ENCODE results near the gene NAALADL2. TPM values are rescaled to one million over a fixed set of nuclear protein-coding genes. Genes with fewer than 3 reads are reported as not detected.
"Not testable (repeated sequence)": the region's sequence is repeated elsewhere in the genome, so short reads cannot be mapped to it uniquely, and the experiment has no call there.

The NAALADL2 gene
- total and polyA plus RNA-seq, 2 donors (not counting 3 experiments of a cell fraction or from before 2014, with no cell fraction given), result 1.1 to 4.0 TPM

DNA sequence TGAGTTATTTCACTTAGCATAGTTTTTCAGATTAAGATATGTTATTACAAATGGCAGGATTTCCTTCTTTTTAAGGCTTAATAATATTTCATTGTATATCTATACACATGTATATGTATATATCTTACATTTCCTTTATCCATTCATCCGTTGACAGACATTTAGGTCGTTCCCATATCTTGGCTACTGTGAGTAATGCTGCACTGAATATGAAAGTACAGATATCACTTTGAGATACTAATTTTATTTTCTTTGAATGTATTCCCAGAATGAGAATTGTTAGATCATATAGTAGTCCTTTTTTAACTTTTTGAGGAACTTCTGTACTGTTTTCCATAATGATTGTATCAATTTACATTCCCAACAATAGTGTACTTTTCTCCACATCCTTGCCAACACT lies 270.4 kb downstream of the NAALADL2 start:
- Histone ChIP-seq H2AFZ (ENCODE audit: low read depth, low read length) (no peak overlapping the region), H3K4me3 (replicated peaks in 1 of 3; ENCODE audit: insufficient read depth in 1 of 3, low read depth in 1 of 3, low read length in 3 of 3) (no peak overlapping the region), H3K36me3 (ENCODE audit: control insufficient read depth in 2 of 2, extremely low read depth in 1 of 2, insufficient read depth in 2 of 2, low read length in 2 of 2) (no peaks in the 10 kb centered on the region), H3K27ac (ENCODE audit: insufficient read depth, low read depth, low read length) (no peak overlapping the region), H3K9ac (replicated peaks; ENCODE audit: extremely low read depth, insufficient read depth, low read length) (no peak overlapping the region), H3K9me1 (replicated peaks; ENCODE audit: control insufficient read depth, extremely low read depth, insufficient read depth, low read length) (no peaks in the 10 kb centered on the region), H3K27me3 (ENCODE audit: control insufficient read depth in 2 of 2, insufficient read depth in 2 of 2, low read length in 2 of 2) (no peaks in the 10 kb centered on the region), H4K20me1 (replicated peaks; ENCODE audit: control insufficient read depth, extremely low read depth, insufficient read depth, low read length) (no peaks in the 10 kb centered on the region), H3K4me1 (ENCODE audit: control insufficient read depth, extremely low read depth, insufficient read depth, low read length) (no peaks in the 10 kb centered on the region), H3K79me2 (ENCODE audit: control insufficient read depth, insufficient read depth, low read length) (no peaks in the 10 kb centered on the region), H3K4me2 (ENCODE audit: insufficient read depth, low read length) (no peak overlapping the region), H3K9me3 (replicated peaks; ENCODE audit: control insufficient read depth, insufficient read depth, low read length) (no peaks in the 10 kb centered on the region)
- ChIA-PET CTCF (no interaction called here), POLR2A (no interaction called here)
- no peak for DNase-seq (ENCODE audit: low read depth, low spot score)
- TF ChIP-seq CTCF (IDR thresholded peaks at IDR 0.05; ENCODE audit: extremely low read depth in 1 of 2, insufficient read depth in 1 of 2, low read depth in 1 of 2, low read length in 2 of 2), result no peak
- no peak for TF ChIP-seq POLR2A (IDR thresholded peaks at IDR 0.05; ENCODE audit: low read depth, low read length)
- TF ChIP-seq JUN (IDR thresholded peaks at IDR 0.05; ENCODE audit: borderline replicate concordance, insufficient read depth, insufficient read length, low read depth), result no peak
- no peak for TF ChIP-seq POLR2AphosphoS5 (IDR thresholded peaks at IDR 0.05; ENCODE audit: insufficient read depth, low read depth, low read length)
- TF ChIP-seq MAX (IDR thresholded peaks at IDR 0.05; ENCODE audit: insufficient read depth, insufficient read length), result no peak
- TF ChIP-seq MYC (IDR thresholded peaks at IDR 0.05; ENCODE audit: low read depth, low read length), result no peak
- no peak for TF ChIP-seq FOS (IDR thresholded peaks at IDR 0.05; ENCODE audit: borderline replicate concordance, insufficient read depth, low read length)
- TF ChIP-seq GATA2 (IDR thresholded peaks at IDR 0.05; ENCODE audit: insufficient read depth, insufficient read length, low read depth, low read length), result no peak
- no peak for TF ChIP-seq EZH2 (IDR thresholded peaks at IDR 0.05; ENCODE audit: borderline replicate concordance, low read depth, low read length, severe bottlenecking)
- no TSS peak for BruUV-seq (replicated peaks)
- FAIRE-seq, result no peak
- intact Hi-C loops (cut with micrococcal nuclease), result no loop called here
- dilution Hi-C loops (cut with MboI; ENCODE audit: extremely low pct_ligation_motif_present, low sequenced_read_pairs), result no loop called here

DNA sequence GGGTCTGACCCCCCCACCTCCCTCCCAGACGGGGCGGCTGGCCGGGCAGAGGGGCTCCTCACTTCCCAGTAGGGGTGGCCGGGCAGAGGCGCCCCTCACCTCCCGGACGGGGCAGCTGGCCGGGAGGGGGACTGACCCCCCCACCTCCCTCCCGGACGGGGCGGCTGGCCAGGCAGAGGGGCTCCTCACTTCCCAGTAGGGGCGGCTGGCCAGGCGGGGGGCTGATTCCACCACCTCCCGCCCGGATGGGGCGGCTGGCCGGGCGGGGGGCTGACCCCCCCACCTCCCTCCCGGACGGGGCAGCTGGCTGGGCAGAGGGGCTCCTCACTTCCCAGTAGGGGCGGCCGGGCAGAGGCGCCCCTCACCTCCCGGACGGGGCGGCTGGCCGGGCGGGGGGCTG lies 272.7 kb downstream of the NAALADL2 start:
- DNase-seq (ENCODE audit: low read depth, low spot score); BruUV-seq (replicated peaks); dilution Hi-C loops (cut with MboI; ENCODE audit: extremely low pct_ligation_motif_present, low sequenced_read_pairs); H3K27ac ChIP-seq (ENCODE audit: insufficient read depth, low read depth, low read length); H3K9me1 ChIP-seq (replicated peaks; ENCODE audit: control insufficient read depth, extremely low read depth, insufficient read depth, low read length); POLR2A ChIA-PET; H3K27me3 ChIP-seq (ENCODE audit: control insufficient read depth in 2 of 2, insufficient read depth in 2 of 2, low read length in 2 of 2); H3K9ac ChIP-seq (replicated peaks; ENCODE audit: extremely low read depth, insufficient read depth, low read length); FAIRE-seq; H3K4me2 ChIP-seq (ENCODE audit: insufficient read depth, low read length); H3K4me1 ChIP-seq (ENCODE audit: control insufficient read depth, extremely low read depth, insufficient read depth, low read length); H2AFZ ChIP-seq (ENCODE audit: low read depth, low read length); H3K9me3 ChIP-seq (replicated peaks; ENCODE audit: control insufficient read depth, insufficient read depth, low read length); intact Hi-C loops (cut with micrococcal nuclease); H3K4me3 ChIP-seq (replicated peaks in 1 of 3; ENCODE audit: insufficient read depth in 1 of 3, low read depth in 1 of 3, low read length in 3 of 3); H4K20me1 ChIP-seq (replicated peaks; ENCODE audit: control insufficient read depth, extremely low read depth, insufficient read depth, low read length); H3K36me3 ChIP-seq (ENCODE audit: control insufficient read depth in 2 of 2, extremely low read depth in 1 of 2, insufficient read depth in 2 of 2, low read length in 2 of 2); CTCF ChIA-PET; H3K79me2 ChIP-seq (ENCODE audit: control insufficient read depth, insufficient read depth, low read length): not testable (repeated sequence)

- H3K4me3 ChIP-seq (replicated peaks in 1 of 3; ENCODE audit: insufficient read depth in 1 of 3, low read depth in 1 of 3, low read length in 3 of 3); FAIRE-seq; H3K9ac ChIP-seq (replicated peaks; ENCODE audit: extremely low read depth, insufficient read depth, low read length); CTCF ChIA-PET; H3K27me3 ChIP-seq (ENCODE audit: control insufficient read depth in 2 of 2, insufficient read depth in 2 of 2, low read length in 2 of 2); H3K36me3 ChIP-seq (ENCODE audit: control insufficient read depth in 2 of 2, extremely low read depth in 1 of 2, insufficient read depth in 2 of 2, low read length in 2 of 2); H3K27ac ChIP-seq (ENCODE audit: insufficient read depth, low read depth, low read length); H3K79me2 ChIP-seq (ENCODE audit: control insufficient read depth, insufficient read depth, low read length); H2AFZ ChIP-seq (ENCODE audit: low read depth, low read length); intact Hi-C loops (cut with micrococcal nuclease); dilution Hi-C loops (cut with MboI; ENCODE audit: extremely low pct_ligation_motif_present, low sequenced_read_pairs); H3K9me1 ChIP-seq (replicated peaks; ENCODE audit: control insufficient read depth, extremely low read depth, insufficient read depth, low read length); H3K4me1 ChIP-seq (ENCODE audit: control insufficient read depth, extremely low read depth, insufficient read depth, low read length); DNase-seq (ENCODE audit: low read depth, low spot score); H4K20me1 ChIP-seq (replicated peaks; ENCODE audit: control insufficient read depth, extremely low read depth, insufficient read depth, low read length); BruUV-seq (replicated peaks); H3K9me3 ChIP-seq (replicated peaks; ENCODE audit: control insufficient read depth, insufficient read depth, low read length); POLR2A ChIA-PET; H3K4me2 ChIP-seq (ENCODE audit: insufficient read depth, low read length): not testable (repeated sequence)
Measured at GRCh38 chr3:175132706-175133105, 273.6 kb downstream of the NAALADL2 start.

All from endothelial cell of umbilical vein (primary cell).